ENCODE data around the gene USP19.

Gene USP19

DNA sequence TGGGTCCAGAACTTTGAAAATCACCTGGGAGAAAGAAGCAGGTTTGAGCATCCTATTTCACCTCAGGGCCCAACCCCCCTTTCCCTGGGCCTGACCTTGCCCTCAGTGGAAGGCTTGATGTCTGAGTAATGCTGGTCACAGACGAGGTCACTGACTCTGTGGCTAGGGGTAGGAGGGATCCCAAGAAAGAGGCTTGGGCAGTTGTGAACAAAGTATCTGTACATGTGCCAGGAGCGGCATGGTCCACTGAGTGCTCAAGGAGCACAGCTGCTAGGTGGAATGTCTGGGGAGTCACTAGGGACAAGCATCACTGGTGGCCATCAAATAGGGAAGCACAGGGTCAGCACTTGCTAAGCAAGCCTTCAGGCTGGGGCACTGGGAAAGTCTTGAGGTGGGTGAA lies 38.2 kb upstream of the USP19 start:
- FAIRE-seq (peak; percentile 9), DNase-seq (ENCODE audit: insufficient read length, low spot score) (no peak)
- TF ChIP-seq POLR2AphosphoS5 (IDR thresholded peaks at IDR 0.05; ENCODE audit: low read depth, low read length), result no peak
- TF ChIP-seq SPI1 (IDR thresholded peaks at IDR 0.05; ENCODE audit: low read depth, low read length), result no peak
- TF ChIP-seq POLR2A (IDR thresholded peaks at IDR 0.05; ENCODE audit: low read depth, low read length), result no peak
- TF ChIP-seq POU2F2 (IDR thresholded peaks at IDR 0.05; ENCODE audit: low read depth, low read length), result no peak
- no peak for TF ChIP-seq PAX5 (IDR thresholded peaks at IDR 0.05; ENCODE audit: insufficient read depth, low read length, severe bottlenecking)
- no peak for TF ChIP-seq TAF1 (IDR thresholded peaks at IDR 0.05; ENCODE audit: low read depth, low read length)

DNA sequence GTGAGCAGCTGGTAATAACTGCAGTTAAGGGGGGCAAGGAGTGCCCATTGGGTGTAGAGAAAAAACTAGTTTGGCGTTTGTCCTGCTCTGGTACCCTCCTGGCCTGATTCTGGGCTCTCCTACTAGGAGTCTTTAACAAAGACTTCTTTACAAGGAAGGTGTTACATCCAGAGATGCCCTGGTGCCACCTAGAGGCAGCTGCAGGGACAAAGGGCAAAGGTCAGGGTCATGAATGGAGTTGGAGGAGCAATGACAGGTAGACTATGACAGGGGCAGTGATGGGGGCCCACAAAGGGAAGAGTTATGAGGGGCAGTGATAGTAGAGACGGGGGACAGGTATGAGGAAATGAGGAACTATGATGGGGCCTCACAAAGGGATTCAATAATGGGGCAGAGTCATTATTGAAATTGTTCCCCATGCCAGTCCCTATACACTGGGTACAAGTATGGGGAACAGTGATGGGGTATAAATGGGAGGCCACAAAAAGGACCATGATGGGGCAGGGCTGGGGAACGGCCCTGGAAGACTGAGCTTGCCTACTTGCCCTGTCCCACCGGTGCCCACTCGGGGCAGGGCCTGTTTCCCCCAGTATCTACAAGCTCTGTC lies 37.6 kb upstream of the USP19 start:
- DNase-seq (ENCODE audit: insufficient read length, low spot score) (no peak), FAIRE-seq (peak; percentile 51)
- TF ChIP-seq POU2F2 (IDR thresholded peaks at IDR 0.05; ENCODE audit: low read depth, low read length) (no peak), POLR2A (IDR thresholded peaks at IDR 0.05; ENCODE audit: low read depth, low read length) (no peak), POLR2AphosphoS5 (IDR thresholded peaks at IDR 0.05; ENCODE audit: low read depth, low read length) (no peak), SPI1 (IDR thresholded peaks at IDR 0.05; ENCODE audit: low read depth, low read length) (no peak), PAX5 (IDR thresholded peaks at IDR 0.05; ENCODE audit: insufficient read depth, low read length, severe bottlenecking) (no peak), TAF1 (IDR thresholded peaks at IDR 0.05; ENCODE audit: low read depth, low read length) (no peak)

DNA sequence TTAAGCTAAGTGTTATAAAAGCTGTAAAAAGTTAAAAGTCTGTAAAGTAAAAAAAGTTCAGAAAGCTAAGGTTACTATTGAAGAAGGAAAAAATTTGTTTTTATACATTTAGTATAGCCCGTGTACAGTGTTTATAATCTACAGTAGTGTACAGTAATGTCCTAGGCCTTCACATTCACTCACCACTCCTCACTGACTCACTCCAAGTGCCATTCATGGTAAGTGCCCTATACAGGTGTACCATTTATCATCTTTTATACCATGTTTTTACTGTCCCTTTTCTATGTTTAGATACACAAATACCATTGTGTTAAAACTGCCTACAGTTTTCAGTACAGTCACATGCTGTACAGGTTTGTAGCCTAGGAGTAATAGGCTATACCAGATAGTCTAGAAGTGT lies 36.7 kb upstream of the USP19 start:
- TF ChIP-seq TAF1 (IDR thresholded peaks at IDR 0.05; ENCODE audit: low read depth, low read length), result no peak
- TF ChIP-seq SPI1 (IDR thresholded peaks at IDR 0.05; ENCODE audit: low read depth, low read length), result no peak
- TF ChIP-seq POLR2AphosphoS5 (IDR thresholded peaks at IDR 0.05; ENCODE audit: low read depth, low read length), result no peak
- TF ChIP-seq POLR2A (IDR thresholded peaks at IDR 0.05; ENCODE audit: low read depth, low read length), result no peak
- TF ChIP-seq PAX5 (IDR thresholded peaks at IDR 0.05; ENCODE audit: insufficient read depth, low read length, severe bottlenecking), result no peak
- TF ChIP-seq POU2F2 (IDR thresholded peaks at IDR 0.05; ENCODE audit: low read depth, low read length), result no peak
- FAIRE-seq, result no peak
- no peak for DNase-seq (ENCODE audit: insufficient read length, low spot score)

DNA sequence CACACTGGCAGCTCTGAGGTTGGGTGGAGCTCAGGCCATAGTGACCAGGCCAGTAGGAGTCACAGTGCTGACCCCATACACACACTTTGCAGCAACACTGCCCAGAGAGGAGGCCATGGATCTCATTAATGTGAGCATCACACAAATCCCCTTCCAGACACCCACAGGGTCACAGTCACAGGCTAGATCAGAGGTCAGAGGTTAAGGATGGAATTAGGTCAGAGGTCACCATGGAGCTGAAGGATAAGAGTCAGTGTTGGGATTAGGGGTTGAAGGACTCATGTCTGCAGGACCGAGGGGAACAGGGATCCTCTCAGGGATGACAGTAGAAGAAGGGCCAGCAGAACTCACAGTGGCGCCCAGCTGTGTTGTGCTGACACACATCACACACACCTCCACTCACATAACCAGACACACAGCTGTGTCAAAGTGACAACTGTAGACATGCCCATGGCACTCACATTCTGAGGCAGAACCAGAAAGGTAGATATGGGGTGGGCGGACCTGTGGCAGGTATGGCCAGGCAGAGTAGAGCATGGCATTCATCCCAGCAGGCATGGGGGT lies 32.8 kb upstream of the USP19 start:
- DNase-seq (ENCODE audit: insufficient read length, low spot score) (no peak), FAIRE-seq (no peak)
- TF ChIP-seq POLR2AphosphoS5 (IDR thresholded peaks at IDR 0.05; ENCODE audit: low read depth, low read length), result no peak
- TF ChIP-seq TAF1 (IDR thresholded peaks at IDR 0.05; ENCODE audit: low read depth, low read length), result no peak
- TF ChIP-seq POU2F2 (IDR thresholded peaks at IDR 0.05; ENCODE audit: low read depth, low read length), result no peak
- TF ChIP-seq POLR2A (IDR thresholded peaks at IDR 0.05; ENCODE audit: low read depth, low read length), result no peak
- TF ChIP-seq SPI1 (IDR thresholded peaks at IDR 0.05; ENCODE audit: low read depth, low read length), result no peak
- no peak for TF ChIP-seq PAX5 (IDR thresholded peaks at IDR 0.05; ENCODE audit: insufficient read depth, low read length, severe bottlenecking)

DNA sequence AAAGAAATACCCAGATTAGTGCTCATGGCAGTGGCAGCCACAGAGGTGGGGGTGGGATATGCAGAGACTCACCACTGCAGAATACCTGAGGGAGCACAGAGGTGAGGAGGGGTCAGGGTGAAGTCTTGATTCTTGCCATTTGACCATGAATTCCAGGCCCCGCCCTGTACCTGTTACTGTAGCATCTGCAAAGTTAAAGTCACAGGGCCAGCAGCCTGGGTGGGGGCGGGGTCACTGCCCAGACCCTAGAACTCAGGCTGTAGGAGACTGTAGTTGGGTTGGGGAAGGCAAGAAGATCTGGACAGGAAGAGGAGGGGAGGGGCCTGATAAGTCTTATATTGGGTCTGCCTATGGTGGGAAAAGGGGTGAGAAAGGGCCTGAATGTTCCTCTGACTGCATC lies 31.0 kb upstream of the USP19 start:
- DNase-seq (ENCODE audit: insufficient read length, low spot score) (no peak), FAIRE-seq (no peak)
- TF ChIP-seq POLR2AphosphoS5 (IDR thresholded peaks at IDR 0.05; ENCODE audit: low read depth, low read length) (no peak), TAF1 (IDR thresholded peaks at IDR 0.05; ENCODE audit: low read depth, low read length) (no peak), PAX5 (IDR thresholded peaks at IDR 0.05; ENCODE audit: insufficient read depth, low read length, severe bottlenecking) (no peak), POLR2A (IDR thresholded peaks at IDR 0.05; ENCODE audit: low read depth, low read length) (no peak), SPI1 (IDR thresholded peaks at IDR 0.05; ENCODE audit: low read depth, low read length) (no peak), POU2F2 (IDR thresholded peaks at IDR 0.05; ENCODE audit: low read depth, low read length) (no peak)

DNA sequence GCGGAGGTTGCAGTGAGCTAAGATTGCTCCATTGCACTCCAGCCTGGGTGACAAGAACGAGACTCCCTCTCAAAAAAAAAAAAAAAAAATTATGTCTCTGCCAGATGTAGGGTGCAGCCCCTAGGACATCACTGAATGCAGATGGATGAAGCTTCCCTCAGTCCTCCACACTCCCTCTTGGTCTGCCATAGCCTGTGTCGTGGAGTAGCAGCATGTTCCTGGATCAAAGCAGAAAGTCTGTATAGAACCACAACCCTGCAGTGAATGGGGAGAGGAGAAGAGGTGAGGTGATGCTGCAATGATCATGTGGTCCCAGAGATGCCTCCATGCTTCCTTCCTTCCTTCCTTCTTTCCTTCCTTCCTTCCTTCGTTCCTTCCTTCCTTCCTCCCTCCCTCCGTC lies 27.5 kb upstream of the USP19 start:
- DNase-seq (ENCODE audit: insufficient read length, low spot score), result no peak
- no peak for FAIRE-seq
- TF ChIP-seq POLR2AphosphoS5 (IDR thresholded peaks at IDR 0.05; ENCODE audit: low read depth, low read length) (no peak), PAX5 (IDR thresholded peaks at IDR 0.05; ENCODE audit: insufficient read depth, low read length, severe bottlenecking) (no peak), POU2F2 (IDR thresholded peaks at IDR 0.05; ENCODE audit: low read depth, low read length) (no peak), TAF1 (IDR thresholded peaks at IDR 0.05; ENCODE audit: low read depth, low read length) (no peak), POLR2A (IDR thresholded peaks at IDR 0.05; ENCODE audit: low read depth, low read length) (no peak), SPI1 (IDR thresholded peaks at IDR 0.05; ENCODE audit: low read depth, low read length) (no peak)

DNA sequence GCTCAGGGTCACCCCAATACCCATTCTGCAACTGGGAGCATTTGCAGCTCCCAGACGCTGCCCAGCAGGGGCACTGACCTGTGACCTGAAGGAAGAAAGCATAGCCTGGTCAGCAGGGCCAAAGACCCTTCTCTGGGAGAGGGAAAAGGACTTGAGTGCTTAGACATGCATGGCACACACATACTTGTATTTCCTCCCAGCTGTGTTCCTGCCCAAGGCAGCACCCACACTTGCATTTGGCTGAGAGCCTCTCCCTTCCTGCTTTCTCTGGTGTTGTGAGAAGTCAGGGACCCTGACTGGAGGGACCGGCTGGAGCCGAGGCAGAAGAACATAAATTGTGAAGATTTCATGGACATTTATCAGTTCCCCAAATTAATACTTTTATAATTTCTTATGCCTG lies 19.5 kb upstream of the USP19 start:
- TF ChIP-seq TAF1 (IDR thresholded peaks at IDR 0.05; ENCODE audit: low read depth, low read length) (no peak), SPI1 (IDR thresholded peaks at IDR 0.05; ENCODE audit: low read depth, low read length) (no peak), POLR2AphosphoS5 (IDR thresholded peaks at IDR 0.05; ENCODE audit: low read depth, low read length) (no peak), PAX5 (IDR thresholded peaks at IDR 0.05; ENCODE audit: insufficient read depth, low read length, severe bottlenecking) (no peak), POLR2A (IDR thresholded peaks at IDR 0.05; ENCODE audit: low read depth, low read length) (no peak), POU2F2 (IDR thresholded peaks at IDR 0.05; ENCODE audit: low read depth, low read length) (no peak)
- DNase-seq (ENCODE audit: insufficient read length, low spot score), result no peak
- FAIRE-seq, result no peak

DNA sequence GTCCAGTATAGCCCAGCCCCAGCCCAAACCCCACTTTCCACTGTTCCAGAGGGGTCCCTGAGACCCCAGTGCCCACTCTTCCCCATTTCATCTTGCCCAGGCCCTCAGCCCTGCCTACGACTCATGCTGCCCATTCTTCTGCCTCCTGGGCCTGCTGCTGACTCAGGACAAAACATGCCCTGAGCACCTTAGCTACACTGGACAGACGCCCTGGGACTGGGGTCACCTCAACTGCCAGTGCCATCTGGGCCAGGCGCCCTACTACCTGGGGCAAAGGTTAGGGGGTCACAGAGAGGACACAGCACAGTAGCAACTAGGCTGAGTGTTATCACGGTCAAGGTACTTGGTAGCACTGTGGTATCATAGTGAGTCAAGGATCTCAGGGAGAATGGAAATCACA lies 14.9 kb upstream of the USP19 start:
- DNase-seq (ENCODE audit: insufficient read length, low spot score), result no peak
- no peak for FAIRE-seq

DNA sequence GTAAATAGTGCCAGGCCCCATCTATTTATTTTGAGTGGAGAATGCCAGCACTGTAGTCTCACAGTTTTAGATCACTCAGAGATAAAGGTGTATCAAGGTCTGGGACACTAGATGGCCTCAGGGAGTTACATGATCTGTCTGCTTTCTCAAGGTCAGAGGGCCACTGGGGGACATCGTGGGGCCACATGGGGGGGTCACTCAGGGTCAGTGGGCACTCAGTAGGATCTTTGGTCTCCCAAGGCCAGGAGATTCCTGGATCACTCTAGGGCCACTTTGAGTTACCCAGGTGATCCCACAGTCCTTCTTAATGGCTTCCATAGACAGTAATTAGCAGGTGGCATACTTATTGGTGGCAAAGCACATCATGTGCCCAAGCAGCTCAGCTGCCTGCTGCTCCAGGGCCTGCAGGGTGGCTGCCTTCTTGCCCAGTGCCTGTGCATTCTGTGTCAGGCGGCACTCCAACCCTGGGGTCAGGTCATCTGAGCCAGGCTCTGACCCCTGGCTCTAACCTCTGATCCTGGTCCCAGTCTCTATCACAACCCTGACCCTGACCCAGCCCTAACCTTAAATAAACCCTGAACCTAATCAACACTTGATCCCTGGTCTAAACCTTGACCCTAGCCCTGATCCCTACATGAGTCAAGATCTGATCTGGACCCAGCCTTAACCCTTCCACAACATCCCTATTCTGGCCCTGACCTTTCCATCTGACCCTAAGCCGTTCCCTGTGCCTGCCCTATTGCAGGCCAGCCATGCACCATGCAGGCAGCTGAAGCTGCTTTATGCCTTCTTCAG lies 14.0 kb upstream of the USP19 start:
- no peak for FAIRE-seq
- no peak for TF ChIP-seq POU2F2 (IDR thresholded peaks at IDR 0.05; ENCODE audit: low read depth, low read length)
- no peak for TF ChIP-seq PAX5 (IDR thresholded peaks at IDR 0.05; ENCODE audit: insufficient read depth, low read length, severe bottlenecking)
- no peak for TF ChIP-seq SPI1 (IDR thresholded peaks at IDR 0.05; ENCODE audit: low read depth, low read length)
- no peak for TF ChIP-seq TAF1 (IDR thresholded peaks at IDR 0.05; ENCODE audit: low read depth, low read length)
- no peak for TF ChIP-seq POLR2A (IDR thresholded peaks at IDR 0.05; ENCODE audit: low read depth, low read length)
- no peak for TF ChIP-seq POLR2AphosphoS5 (IDR thresholded peaks at IDR 0.05; ENCODE audit: low read depth, low read length)
- DNase-seq (ENCODE audit: insufficient read length, low spot score), result no peak

More for the DNA sequence above, 14.9 kb upstream of the USP19 start:
- TF ChIP-seq POLR2AphosphoS5 (IDR thresholded peaks at IDR 0.05; ENCODE audit: low read depth, low read length), result no peak
